ENCODE results near the gene HELQ. TPM values are rescaled to one million over a fixed set of nuclear protein-coding genes. Genes with fewer than 3 reads are reported as not detected.

HELQ gene
- total and polyA plus RNA-seq, 7 donors: 4.6 to 21.8 (median 11.8) TPM

DNA sequence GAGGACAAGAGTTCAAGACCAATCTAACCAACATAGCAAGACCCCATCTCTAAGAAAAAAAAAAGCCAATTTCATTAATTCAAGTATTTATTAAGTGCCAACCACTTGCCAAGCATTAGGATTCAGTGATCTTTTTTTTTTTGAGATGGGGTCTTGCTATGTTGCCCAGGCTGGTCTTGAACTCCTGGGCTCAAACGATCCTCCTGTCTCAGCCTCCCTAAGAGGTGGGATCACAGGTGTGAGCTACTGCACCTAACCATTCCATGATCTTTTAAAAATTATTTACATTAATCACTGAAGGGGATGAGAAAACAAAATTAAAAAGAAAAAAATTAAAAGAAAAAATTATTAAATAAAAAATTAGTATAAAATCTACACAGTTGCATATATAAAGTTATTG lies 24.4 kb downstream of the HELQ start:
- Histone ChIP-seq H3K9me3 (no peaks in the 10 kb centered on the region), H3K4me1 (no peaks in the 10 kb centered on the region), H3K27ac (no peak overlapping the region), H3K4me3 (no peak overlapping the region), H3K27me3 (no peaks in the 10 kb centered on the region), H3K36me3 (peaks cover 6 to 64% (median 11%) of the 10 kb centered on the region in 4 donors)
- intact Hi-C loops (cut with DNase I): no loop called here
- TF ChIP-seq POLR2AphosphoS5 (IDR thresholded peaks at IDR 0.05) (no peak), EP300 (IDR thresholded peaks at IDR 0.05) (no peak), POLR2A (IDR thresholded peaks at IDR 0.05) (no peak)
- TF ChIP-seq, protein P1, sequence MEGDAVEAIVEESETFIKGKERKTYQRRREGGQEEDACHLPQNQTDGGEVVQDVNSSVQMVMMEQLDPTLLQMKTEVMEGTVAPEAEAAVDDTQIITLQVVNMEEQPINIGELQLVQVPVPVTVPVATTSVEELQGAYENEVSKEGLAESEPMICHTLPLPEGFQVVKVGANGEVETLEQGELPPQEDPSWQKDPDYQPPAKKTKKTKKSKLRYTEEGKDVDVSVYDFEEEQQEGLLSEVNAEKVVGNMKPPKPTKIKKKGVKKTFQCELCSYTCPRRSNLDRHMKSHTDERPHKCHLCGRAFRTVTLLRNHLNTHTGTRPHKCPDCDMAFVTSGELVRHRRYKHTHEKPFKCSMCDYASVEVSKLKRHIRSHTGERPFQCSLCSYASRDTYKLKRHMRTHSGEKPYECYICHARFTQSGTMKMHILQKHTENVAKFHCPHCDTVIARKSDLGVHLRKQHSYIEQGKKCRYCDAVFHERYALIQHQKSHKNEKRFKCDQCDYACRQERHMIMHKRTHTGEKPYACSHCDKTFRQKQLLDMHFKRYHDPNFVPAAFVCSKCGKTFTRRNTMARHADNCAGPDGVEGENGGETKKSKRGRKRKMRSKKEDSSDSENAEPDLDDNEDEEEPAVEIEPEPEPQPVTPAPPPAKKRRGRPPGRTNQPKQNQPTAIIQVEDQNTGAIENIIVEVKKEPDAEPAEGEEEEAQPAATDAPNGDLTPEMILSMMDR (IDR thresholded peaks at IDR 0.05): no peak
- WGBS, 2 donors: 93 to 98% methylated on average over 1 of the region's 1 CpG
- no peak for DNase-seq

DNA sequence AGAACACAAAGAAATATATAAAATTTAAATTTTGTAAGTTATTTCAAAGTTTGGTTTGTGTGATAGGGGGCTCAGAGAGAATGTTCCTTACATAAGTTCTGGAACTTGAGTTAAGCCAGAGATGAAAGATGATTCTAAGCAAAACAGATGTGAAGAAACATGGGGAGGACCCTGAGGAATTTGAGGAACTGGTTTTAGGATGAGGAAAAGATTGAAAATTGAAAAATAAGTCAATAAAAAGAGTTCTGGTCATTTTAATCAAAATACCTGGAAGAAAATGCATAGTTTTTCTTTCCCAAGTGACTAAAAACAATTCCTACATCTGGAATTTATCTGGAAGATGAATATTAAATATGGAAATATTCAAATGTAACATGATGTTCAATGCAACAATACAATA lies 37.4 kb downstream of the HELQ start:
- intact Hi-C loops (cut with DNase I): no loop called here

DNA sequence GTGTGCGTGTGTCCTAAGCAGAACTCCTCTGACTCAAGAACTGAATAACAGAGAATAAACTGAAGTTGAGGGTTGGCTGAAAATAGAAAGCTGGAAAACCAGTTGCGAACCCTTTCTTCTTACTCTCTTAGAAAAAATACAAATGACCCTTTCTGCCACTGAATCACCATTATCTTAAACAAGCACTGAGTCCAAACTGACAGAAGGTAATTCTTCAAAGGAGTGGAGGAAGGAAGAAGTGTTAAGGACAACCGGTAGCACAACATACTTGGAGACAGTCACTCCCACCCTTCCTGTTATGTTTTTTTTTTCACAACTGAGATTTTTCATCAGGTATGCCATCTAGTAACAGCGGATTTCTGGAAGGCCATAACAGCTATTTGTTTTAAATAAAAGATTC lies 38.1 kb downstream of the HELQ start:
- intact Hi-C loops (cut with DNase I): no loop called here
- 94 to 95% methylated on average over 4 of the region's 4 CpGs for WGBS, 2 donors

More for the DNA sequence above, 37.4 kb downstream of the HELQ start:
- Histone ChIP-seq H3K36me3 (peaks cover 0 to 88% (median 27%) of the 10 kb centered on the region in 4 donors), H3K27me3 (no peaks in the 10 kb centered on the region), H3K9me3 (no peaks in the 10 kb centered on the region), H3K4me1 (no peaks in the 10 kb centered on the region), H3K27ac (no peak overlapping the region), H3K4me3 (no peak overlapping the region)
- TF ChIP-seq EP300 (IDR thresholded peaks at IDR 0.05): no peak
- no peak for TF ChIP-seq POLR2A (IDR thresholded peaks at IDR 0.05)
- no peak for TF ChIP-seq POLR2AphosphoS5 (IDR thresholded peaks at IDR 0.05)
- TF ChIP-seq, protein P1 (IDR thresholded peaks at IDR 0.05): no peak
- no peak for DNase-seq

DNA sequence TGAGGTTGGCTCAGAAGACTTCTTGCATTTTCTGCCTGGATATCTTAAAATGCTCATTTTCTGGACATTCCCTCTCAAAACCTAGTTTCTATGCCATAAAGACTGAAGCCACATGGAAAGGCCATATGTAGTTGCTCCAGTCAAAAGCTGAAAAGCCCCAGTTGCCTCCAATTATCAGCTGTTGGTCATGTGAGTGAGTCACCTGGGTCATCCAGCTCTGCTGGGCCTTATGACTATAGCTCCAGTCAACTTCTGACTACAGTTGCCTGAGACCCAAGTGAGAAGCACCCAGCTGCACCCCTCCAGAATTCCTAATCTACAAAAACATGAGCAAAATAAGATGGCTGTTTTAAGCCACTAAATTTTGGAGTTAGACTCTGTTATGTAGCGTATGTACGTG lies 41.9 kb downstream of the HELQ start:
- 97 to 99% methylated on average over 2 of the region's 2 CpGs for WGBS, 2 donors
- no peaks in the 10 kb centered on the region for H3K4me1 ChIP-seq
- H3K9me3 ChIP-seq: no peaks in the 10 kb centered on the region
- no peak for DNase-seq
- intact Hi-C loops (cut with DNase I): no loop called here
- H3K27ac ChIP-seq: no peak overlapping the region
- peaks cover 0 to 77% (median 15%) of the 10 kb centered on the region in 4 donors for H3K36me3 ChIP-seq
- TF ChIP-seq, protein P1 (IDR thresholded peaks at IDR 0.05): no peak
- TF ChIP-seq EP300 (IDR thresholded peaks at IDR 0.05) (no peak), POLR2A (IDR thresholded peaks at IDR 0.05) (no peak), POLR2AphosphoS5 (IDR thresholded peaks at IDR 0.05) (no peak)
- no peaks in the 10 kb centered on the region for H3K27me3 ChIP-seq
- no peak overlapping the region for H3K4me3 ChIP-seq

More for the DNA sequence above, 38.1 kb downstream of the HELQ start:
- H3K36me3 ChIP-seq: peaks cover 0 to 86% (median 24%) of the 10 kb centered on the region in 4 donors
- no peak for TF ChIP-seq POLR2A (IDR thresholded peaks at IDR 0.05)
- no peak for TF ChIP-seq POLR2AphosphoS5 (IDR thresholded peaks at IDR 0.05)
- no peak overlapping the region for H3K4me3 ChIP-seq
- no peak overlapping the region for H3K27ac ChIP-seq
- no peaks in the 10 kb centered on the region for H3K4me1 ChIP-seq
- no peak for DNase-seq
- H3K27me3 ChIP-seq: no peaks in the 10 kb centered on the region
- no peaks in the 10 kb centered on the region for H3K9me3 ChIP-seq

DNA sequence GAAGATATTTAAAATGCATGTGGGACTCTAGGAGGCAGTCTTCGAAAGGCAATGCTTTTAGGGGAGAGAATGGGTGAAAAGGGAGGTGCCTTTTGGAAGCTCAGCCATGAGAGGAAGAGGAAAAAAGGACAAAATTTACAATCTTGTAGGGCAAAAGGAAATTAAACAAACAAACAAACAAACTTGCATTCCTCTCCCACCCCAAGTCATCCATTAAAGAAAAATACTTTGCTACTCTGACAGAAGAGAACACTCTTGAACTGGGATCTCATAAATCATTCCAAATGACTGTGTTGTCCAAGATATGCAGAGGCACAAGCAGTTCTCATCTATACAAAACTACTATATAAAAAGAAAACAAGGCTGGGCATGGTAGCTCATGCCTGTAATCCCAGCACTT lies 46.7 kb downstream of the HELQ start:
- Histone ChIP-seq H3K27ac (no peak overlapping the region), H3K4me1 (no peaks in the 10 kb centered on the region), H3K27me3 (no peaks in the 10 kb centered on the region), H3K4me3 (no peak overlapping the region), H3K9me3 (no peaks in the 10 kb centered on the region), H3K36me3 (peaks cover 0 to 50% (median 7%) of the 10 kb centered on the region in 4 donors)
- intact Hi-C loops (cut with DNase I): no loop called here
- 92 to 94% methylated on average over 1 of the region's 1 CpG for WGBS, 2 donors
- no peak for DNase-seq
- TF ChIP-seq POLR2A (IDR thresholded peaks at IDR 0.05): no peak
- TF ChIP-seq, protein P1 (IDR thresholded peaks at IDR 0.05): no peak
- no peak for TF ChIP-seq EP300 (IDR thresholded peaks at IDR 0.05)
- no peak for TF ChIP-seq POLR2AphosphoS5 (IDR thresholded peaks at IDR 0.05)
